ENCODE measurements around the gene C5orf15.

Gene C5orf15

GRCh38 chr5:133935667-133935940, 32.8 kb downstream of the C5orf15 start:
- DNase-seq: no peak

- DNase-seq: no peak
These were observed 33.4 kb downstream of the C5orf15 start for GRCh38 chr5:133934822-133935666.

- DNase-seq: no peak
These were observed 34.1 kb downstream of the C5orf15 start for GRCh38 chr5:133934311-133934710.

- no peak for DNase-seq
These were observed 34.6 kb downstream of the C5orf15 start for GRCh38 chr5:133933670-133934295.

GRCh38 chr5:133933169-133933509, 35.3 kb downstream of the C5orf15 start:
- no peak for DNase-seq

- DNase-seq: peak; percentile 9
These were observed 35.8 kb downstream of the C5orf15 start for GRCh38 chr5:133932441-133933168.

- no peak for DNase-seq
These were observed 36.9 kb downstream of the C5orf15 start for GRCh38 chr5:133931546-133931945.

- no peak for DNase-seq
These were observed 37.7 kb downstream of the C5orf15 start for GRCh38 chr5:133930813-133931090.

GRCh38 chr5:133930061-133930812, 38.2 kb downstream of the C5orf15 start:
- peak; percentile 52 for DNase-seq

GRCh38 chr5:133928587-133929393, 39.6 kb downstream of the C5orf15 start:
- DNase-seq: no peak

GRCh38 chr5:133927300-133928180, 40.9 kb downstream of the C5orf15 start:
- no peak for DNase-seq

- DNase-seq: no peak
These were observed 41.7 kb downstream of the C5orf15 start for GRCh38 chr5:133926489-133927299.

GRCh38 chr5:133925866-133926488, 42.4 kb downstream of the C5orf15 start:
- DNase-seq: no peak

GRCh38 chr5:133925269-133925668, 43.2 kb downstream of the C5orf15 start:
- no peak for DNase-seq

- DNase-seq: no peak
These were observed 44.1 kb downstream of the C5orf15 start for GRCh38 chr5:133924221-133924920.

GRCh38 chr5:133921979-133922378, 46.4 kb downstream of the C5orf15 start:
- no peak for DNase-seq

- DNase-seq: no peak
These were observed 47.4 kb downstream of the C5orf15 start for GRCh38 chr5:133921069-133921468.

- DNase-seq: no peak
These were observed 49.0 kb downstream of the C5orf15 start for GRCh38 chr5:133919148-133920136.

Data from CD4-positive, alpha-beta T cell treated with Interleukin-10 for 1 hour (primary cell).